Prostate gland (tissue), 2 donors: ENCODE measurements around the gene ADAR. TPM values are rescaled to one million over a fixed set of nuclear protein-coding genes. Genes with fewer than 3 reads are reported as not detected.

Experiments used
- DNase-seq: peaks from one replicate; pipeline ENCODE4 v3.0.0-alpha.2; 2019; ENCODE audit warnings: low spot score
- H3K27ac ChIP-seq, 2 donors: fragments of 200-600 bp; sonication (generic); 2 replicates each; pipeline ENCODE4 v1.5.1; 2017 to 2019
- H3K27me3 ChIP-seq: fragments of 200-600 bp; sonication (generic); replicated peaks from 2 replicates; pipeline ENCODE4 v1.5.1; 2019; ENCODE audit not compliant: insufficient read depth
- H3K36me3 ChIP-seq, 2 donors: fragments of 200-600 bp; sonication (generic); 1 replicate in 1 of 2; 2 replicates in 1 of 2; pipeline versions ENCODE4 v1.5.1 to v1.8.1; 2017 to 2019
- H3K4me1 ChIP-seq: fragments of 200-600 bp; sonication (generic); replicated peaks from 2 replicates; pipeline ENCODE4 v1.5.1; 2019
- H3K4me3 ChIP-seq, 2 donors: fragments of 200-600 bp; sonication (generic); 2 replicates each; pipeline ENCODE4 v1.5.1; 2017 to 2019
- H3K9me3 ChIP-seq: fragments of 200-600 bp; sonication (generic); 2 replicates; pipeline ENCODE4 v1.5.1; 2017
- POLR2A ChIP-seq: fragments of 450-650 bp; IDR thresholded peaks from one replicate; pipeline ENCODE4 v1.6.1; 2016; ENCODE audit warnings: antibody characterized with exemption, mild to moderate bottlenecking
- POLR2AphosphoS5 ChIP-seq: sonication (generic); formaldehyde crosslinking; IDR thresholded peaks from one replicate; pipeline ENCODE4 v1.6.1; 2017; ENCODE audit warnings: antibody characterized with exemption
- WGBS: methylation state at CpG from one replicate; pipeline ENCODE4 v1.1.5; 2018; 5-methylcytosine and 5-hydroxymethylcytosine counted together
- intact Hi-C: fragments of 100-400 bp; cut with DNase I; formaldehyde crosslinking; loops from one replicate; pipeline ENCODE4 v1.14.2; 2022
- total RNA-seq, 2 donors: library from RNA; depleted of rRNA; stranded (reverse); fragments of >200 nt; gene quantifications; one replicate each; pipeline ENCODE4 v1.1.0, GENCODE V29; 2016
- TF ChIP-seq, protein P1 (sequence below), 4 experiments: fragments of 200-600 bp in 2 of 4; fragments of 450-650 bp in 2 of 4; sonication (generic) in 2 of 4; IDR thresholded peaks; 1 replicate in 3 of 4; 2 replicates in 1 of 4; pipeline ENCODE4 v1.5.1; 2016 to 2019; ENCODE audit warnings: antibody characterized with exemption in 4 of 4, mild to moderate bottlenecking in 2 of 4, moderate library complexity in 2 of 4

The ADAR gene
- total RNA-seq, 2 donors from 2014 or later, result 98.1 to 181 TPM

GRCh38 chr1:154641534-154641933 is 33.5 kb upstream of the ADAR start:
- DNase-seq, result no peak
- Histone ChIP-seq H3K27me3 (no peaks in the 10 kb centered on the region), H3K9me3 (no peaks in the 10 kb centered on the region), H3K36me3 (no peaks in the 10 kb centered on the region), H3K4me3 (no peak overlapping the region), H3K27ac (no peak overlapping the region), H3K4me1 (no peaks in the 10 kb centered on the region)
- WGBS, result 80% methylated on average over 1 of the region's 1 CpG
- intact Hi-C loops, result no loop called here
- TF ChIP-seq, protein P1, sequence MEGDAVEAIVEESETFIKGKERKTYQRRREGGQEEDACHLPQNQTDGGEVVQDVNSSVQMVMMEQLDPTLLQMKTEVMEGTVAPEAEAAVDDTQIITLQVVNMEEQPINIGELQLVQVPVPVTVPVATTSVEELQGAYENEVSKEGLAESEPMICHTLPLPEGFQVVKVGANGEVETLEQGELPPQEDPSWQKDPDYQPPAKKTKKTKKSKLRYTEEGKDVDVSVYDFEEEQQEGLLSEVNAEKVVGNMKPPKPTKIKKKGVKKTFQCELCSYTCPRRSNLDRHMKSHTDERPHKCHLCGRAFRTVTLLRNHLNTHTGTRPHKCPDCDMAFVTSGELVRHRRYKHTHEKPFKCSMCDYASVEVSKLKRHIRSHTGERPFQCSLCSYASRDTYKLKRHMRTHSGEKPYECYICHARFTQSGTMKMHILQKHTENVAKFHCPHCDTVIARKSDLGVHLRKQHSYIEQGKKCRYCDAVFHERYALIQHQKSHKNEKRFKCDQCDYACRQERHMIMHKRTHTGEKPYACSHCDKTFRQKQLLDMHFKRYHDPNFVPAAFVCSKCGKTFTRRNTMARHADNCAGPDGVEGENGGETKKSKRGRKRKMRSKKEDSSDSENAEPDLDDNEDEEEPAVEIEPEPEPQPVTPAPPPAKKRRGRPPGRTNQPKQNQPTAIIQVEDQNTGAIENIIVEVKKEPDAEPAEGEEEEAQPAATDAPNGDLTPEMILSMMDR (IDR thresholded peaks at IDR 0.05), result no peak
- TF ChIP-seq POLR2A (no peak), POLR2AphosphoS5 (no peak)

- H3K36me3 ChIP-seq, result no peaks in the 10 kb centered on the region
- TF ChIP-seq POLR2AphosphoS5 (no peak), POLR2A (no peak)
- TF ChIP-seq, protein P1 (IDR thresholded peaks at IDR 0.05), result no peak
- H3K4me1 ChIP-seq, result no peaks in the 10 kb centered on the region
- H3K4me3 ChIP-seq, result no peak overlapping the region
- H3K27ac ChIP-seq, result no peak overlapping the region
- DNase-seq, result no peak
- intact Hi-C loops, result no loop called here
- no peaks in the 10 kb centered on the region for H3K27me3 ChIP-seq
- no peaks in the 10 kb centered on the region for H3K9me3 ChIP-seq
These were observed 31.9 kb upstream of the ADAR start for GRCh38 chr1:154639876-154640275.

GRCh38 chr1:154635171-154635570 is 27.2 kb upstream of the ADAR start:
- DNase-seq, result no peak
- H3K27ac ChIP-seq, result no peak overlapping the region
- H3K4me3 ChIP-seq, result no peak overlapping the region
- H3K9me3 ChIP-seq, result no peaks in the 10 kb centered on the region
- intact Hi-C loops, result no loop called here
- WGBS, result 49% methylated on average over 2 of the region's 2 CpGs
- no peaks in the 10 kb centered on the region for H3K4me1 ChIP-seq
- H3K27me3 ChIP-seq, result no peaks in the 10 kb centered on the region
- no peaks in the 10 kb centered on the region for H3K36me3 ChIP-seq
- TF ChIP-seq POLR2AphosphoS5 (no peak), POLR2A (no peak)
- TF ChIP-seq, protein P1 (IDR thresholded peaks at IDR 0.05), result no peak

GRCh38 chr1:154629675-154630073 is 21.7 kb upstream of the ADAR start:
- H3K27ac ChIP-seq, result no peak overlapping the region
- intact Hi-C loops, result loop anchor here (10.0 kb wide), 1 partner anchor 215 kb away; no protein-coding TSS in a partner anchor
- 0% methylated on average over 1 of the region's 1 CpG for WGBS
- peaks cover 7% of the 10 kb centered on the region for H3K4me1 ChIP-seq
- no peaks in the 10 kb centered on the region for H3K36me3 ChIP-seq
- no peaks in the 10 kb centered on the region for H3K27me3 ChIP-seq
- no peak for DNase-seq
- TF ChIP-seq POLR2AphosphoS5 (no peak), POLR2A (no peak)
- TF ChIP-seq, protein P1 (IDR thresholded peaks at IDR 0.05), result no peak
- H3K4me3 ChIP-seq, result no peak overlapping the region
- H3K9me3 ChIP-seq, result no peaks in the 10 kb centered on the region

DNA sequence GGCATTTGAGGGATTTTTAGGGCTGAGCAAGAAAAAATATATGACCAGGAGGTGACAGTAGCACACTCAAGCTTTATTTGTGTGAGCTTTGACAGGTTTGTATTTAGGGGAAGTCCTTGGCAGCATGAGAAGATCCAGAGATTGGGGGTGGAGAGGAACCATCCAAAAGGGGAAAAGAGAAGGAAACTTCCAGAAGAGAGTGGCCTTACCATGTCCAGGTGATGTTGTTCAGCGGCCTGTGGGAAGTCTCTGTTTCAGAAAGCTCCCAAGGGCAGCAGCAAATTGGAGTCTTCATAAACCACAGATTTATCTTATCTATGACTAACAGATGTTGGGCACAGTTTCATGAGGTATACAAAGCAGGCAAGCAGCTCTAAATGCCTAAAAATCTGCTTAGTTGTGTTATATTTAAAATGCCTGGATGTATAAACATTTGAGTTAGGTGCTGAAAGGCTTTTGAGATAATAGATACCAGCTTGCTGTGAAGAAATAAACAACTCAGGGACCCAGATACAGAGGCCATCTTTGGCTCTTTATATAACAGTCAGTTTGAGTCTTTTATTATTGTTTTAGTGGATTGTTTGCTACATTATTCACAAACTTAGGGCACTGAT is 21.2 kb upstream of the ADAR start:
- H3K27me3 ChIP-seq, result no peaks in the 10 kb centered on the region
- H3K9me3 ChIP-seq, result no peaks in the 10 kb centered on the region
- H3K4me3 ChIP-seq, result no peak overlapping the region
- H3K27ac ChIP-seq, result no peak overlapping the region
- H3K4me1 ChIP-seq, result peaks cover 7% of the 10 kb centered on the region
- 87% methylated on average over 1 of the region's 1 CpG for WGBS
- no peak for DNase-seq
- intact Hi-C loops, result loop anchor here (10.0 kb wide), 1 partner anchor 214 kb away; no protein-coding TSS in a partner anchor
- TF ChIP-seq POLR2A (no peak), POLR2AphosphoS5 (no peak)
- TF ChIP-seq, protein P1 (IDR thresholded peaks at IDR 0.05), result no peak
- H3K36me3 ChIP-seq, result no peaks in the 10 kb centered on the region
